Stimulated activated CD8-positive, alpha-beta memory T cell treated with anti-CD3 and anti-CD28 coated beads, Interleukin-12 subunit alpha, Interleukin-12 subunit beta, amount 100 ng/mL, for 24 hours (primary cell): Measurements from ENCODE around the gene KHSRP.

Experiments used
- DNase-seq: peaks from one replicate; pipeline ENCODE4 v3.0.0-alpha.2; 2020; ENCODE audit errors: extremely low read depth

The KHSRP gene

GRCh38 chr19:6424195-6424938 is at the start of gene KHSRP:
Gene KHSRP, minus strand, starts transcription at chr19:6424811. Its CDS starts 110 bp downstream, at chr19:6424701.
- no peak for DNase-seq

- no peak for DNase-seq
Observed at GRCh38 chr19:6473647-6474046, 49.0 kb upstream of the KHSRP start.

GRCh38 chr19:6472713-6473112 is 48.1 kb upstream of the KHSRP start:
- DNase-seq, result no peak

GRCh38 chr19:6471076-6471475 is 46.5 kb upstream of the KHSRP start:
- DNase-seq, result no peak

GRCh38 chr19:6470173-6470572 is 45.6 kb upstream of the KHSRP start:
- DNase-seq, result no peak

GRCh38 chr19:6467384-6467783 is 42.8 kb upstream of the KHSRP start:
- no peak for DNase-seq

- no peak for DNase-seq
Observed at GRCh38 chr19:6466526-6467248, 42.1 kb upstream of the KHSRP start.

GRCh38 chr19:6465663-6466062 is 41.1 kb upstream of the KHSRP start:
- DNase-seq, result no peak

- DNase-seq, result no peak
Observed at GRCh38 chr19:6465006-6465405, 40.4 kb upstream of the KHSRP start.

GRCh38 chr19:6464070-6464873 is 39.7 kb upstream of the KHSRP start, which contains the start of gene CRB3:
Gene CRB3, plus strand, starts transcription at chr19:6464271. Its CDS starts 431 bp downstream, at chr19:6464702.
- DNase-seq, result no peak

GRCh38 chr19:6460099-6460884 is 35.7 kb upstream of the KHSRP start:
- DNase-seq, result peak; percentile 93

- DNase-seq, result no peak
Observed at GRCh38 chr19:6459262-6460098, 34.9 kb upstream of the KHSRP start, which contains the start of gene SLC25A23. Gene SLC25A23, minus strand, starts transcription at chr19:6459792. Its CDS starts 164 bp downstream, at chr19:6459628.

GRCh38 chr19:6458695-6459261 is 34.2 kb upstream of the KHSRP start:
- DNase-seq, result no peak

GRCh38 chr19:6457958-6458694 is 33.5 kb upstream of the KHSRP start:
- no peak for DNase-seq

GRCh38 chr19:6455924-6456323 is 31.3 kb upstream of the KHSRP start:
- DNase-seq, result no peak

- DNase-seq, result no peak
Observed at GRCh38 chr19:6453951-6454565, 29.4 kb upstream of the KHSRP start.

- DNase-seq, result no peak
Observed at GRCh38 chr19:6452899-6453298, 28.3 kb upstream of the KHSRP start.

- no peak for DNase-seq
Observed at GRCh38 chr19:6452223-6452614, 27.6 kb upstream of the KHSRP start.
